COR-L47 (cell line): ENCODE measurements around the gene NOL4.
A peak's percentile ranks its signal among the peaks of the same experiment; 100 is the strongest.
"Not testable (repeated sequence)": the region's sequence is repeated elsewhere in the genome, so short reads cannot be mapped to it uniquely, and the experiment has no call there.

Source experiments
- DNase-seq: peaks from one replicate; lab custom pipeline; 2025; lab: John Stamatoyannopoulos, UW

Gene NOL4

GRCh38 chr18:34224423-34225217 lies at the start of gene NOL4:
Gene NOL4 (minus strand): TSS chr18:34224913. CDS start chr18:34223253, 1,660 bp downstream.
- DNase-seq: peak; percentile 100

- not testable (repeated sequence) for DNase-seq
These were observed 41.3 kb upstream of the NOL4 start for GRCh38 chr18:34266029-34266428.

- no peak for DNase-seq
These were observed 37.4 kb upstream of the NOL4 start for GRCh38 chr18:34261865-34262780.

- no peak for DNase-seq
These were observed 33.5 kb upstream of the NOL4 start for GRCh38 chr18:34258176-34258575.

- DNase-seq: no peak
These were observed 27.2 kb upstream of the NOL4 start for GRCh38 chr18:34251919-34252318.

GRCh38 chr18:34248727-34249126 lies 24.0 kb upstream of the NOL4 start:
- DNase-seq: no peak

GRCh38 chr18:34242739-34243138 lies 18.0 kb upstream of the NOL4 start:
- DNase-seq: no peak

GRCh38 chr18:34233781-34234388 lies 9.2 kb upstream of the NOL4 start:
- DNase-seq: not testable (repeated sequence)

GRCh38 chr18:34225218-34225553 lies 473 bp upstream of the NOL4 start:
- no peak for DNase-seq

GRCh38 chr18:34223893-34224422 lies 755 bp downstream of the NOL4 start:
- DNase-seq: no peak

- peak; percentile 76 for DNase-seq
These were observed 1.4 kb downstream of the NOL4 start for GRCh38 chr18:34223164-34223892.

GRCh38 chr18:34222307-34223163 lies 2.2 kb downstream of the NOL4 start:
- DNase-seq: peak; percentile 87

GRCh38 chr18:34221971-34222306 lies 2.8 kb downstream of the NOL4 start:
- DNase-seq: peak; percentile 76

- DNase-seq: no peak
These were observed 4.5 kb downstream of the NOL4 start for GRCh38 chr18:34220081-34220815.

- DNase-seq: peak; percentile 93
These were observed 5.1 kb downstream of the NOL4 start for GRCh38 chr18:34219651-34220050.

GRCh38 chr18:34212511-34212910 lies 12.2 kb downstream of the NOL4 start:
- no peak for DNase-seq

- no peak for DNase-seq
These were observed 17.3 kb downstream of the NOL4 start for GRCh38 chr18:34207344-34207851.

GRCh38 chr18:34203866-34204265 lies 20.8 kb downstream of the NOL4 start:
- DNase-seq: no peak

GRCh38 chr18:34196256-34196655 lies 28.5 kb downstream of the NOL4 start:
- DNase-seq: no peak

GRCh38 chr18:34194239-34194638 lies 30.5 kb downstream of the NOL4 start:
- no peak for DNase-seq
